OCI-LY7 (cell line): ENCODE measurements around the gene R3HCC1L. TPM values are rescaled to one million over a fixed set of nuclear protein-coding genes. Genes with fewer than 3 reads are reported as not detected.

Source experiments
- BruUV-seq: library from RNA; stranded (reverse); fragments of 400-500 nt; replicated peaks from 2 replicates; lab custom pipeline; 2021; lab: Mats Ljungman, UMichigan
- CTCF ChIA-PET: fragments of 300-600 bp; sonication (Branson Sonifier 250); formaldehyde crosslinking; loops from one replicate; lab custom pipeline; 2022; ENCODE audit warnings: antibody characterized with exemption; ENCODE audit not compliant: unreplicated experiment; lab: Charles Lee
- POLR2A ChIA-PET: fragments of 300-600 bp; sonication (Branson Sonifier 250); formaldehyde crosslinking; loops from one replicate; lab custom pipeline; 2022; ENCODE audit warnings: antibody characterized with exemption; lab: Charles Lee
- DNase-seq: peaks from one replicate; pipeline ENCODE4 v3.0.0-alpha.2; 2015; ENCODE audit warnings: low spot score
- H2AFZ ChIP-seq: fragments of 200-600 bp; sonication (generic), shearing (Covaris generic); 2 replicates; pipeline ENCODE4 v1.6.1; 2014; ENCODE audit warnings: mild to moderate bottlenecking, antibody characterized with exemption, low read length, moderate library complexity
- H3K27ac ChIP-seq: fragments of 200-600 bp; sonication (generic); 2 replicates; pipeline ENCODE4 v1.5.1; 2014; ENCODE audit warnings: mixed run types, low read depth, mild to moderate bottlenecking, moderate library complexity, low read length, inconsistent platforms; ENCODE audit not compliant: poor library complexity, severe bottlenecking
- H3K36me3 ChIP-seq: fragments of 200-600 bp; sonication (generic); 2 replicates; pipeline ENCODE4 v1.6.1; 2014; ENCODE audit warnings: mild to moderate bottlenecking, antibody characterized with exemption, low read length, moderate library complexity, mixed read lengths; ENCODE audit not compliant: insufficient read depth
- H3K4me1 ChIP-seq: fragments of 200-600 bp; sonication (generic); 2 replicates; pipeline ENCODE4 v1.5.1; 2014; ENCODE audit warnings: mild to moderate bottlenecking, low read length; ENCODE audit not compliant: insufficient read depth, poor library complexity, severe bottlenecking
- H3K4me2 ChIP-seq: fragments of 200-600 bp; sonication (generic); 2 replicates; pipeline ENCODE4 v1.6.1; 2014; ENCODE audit warnings: mild to moderate bottlenecking, low read length
- H3K4me3 ChIP-seq: fragments of 200-600 bp; sonication (generic); 2 replicates; pipeline ENCODE4 v1.5.1; 2014; ENCODE audit warnings: mild to moderate bottlenecking, low read depth, low read length; ENCODE audit not compliant: poor library complexity, severe bottlenecking
- H3K79me2 ChIP-seq: fragments of 200-600 bp; sonication (generic); 2 replicates; pipeline ENCODE4 v1.6.1; 2016; ENCODE audit warnings: low read depth, mild to moderate bottlenecking, low read length, moderate library complexity, mixed read lengths; ENCODE audit not compliant: insufficient read depth
- H3K9me2 ChIP-seq: fragments of 200-600 bp; sonication (generic); 2 replicates; pipeline ENCODE4 v1.6.1; 2016; ENCODE audit warnings: mild to moderate bottlenecking, low read length, mixed read lengths; ENCODE audit not compliant: insufficient read depth
- H3K9me3 ChIP-seq: fragments of 200-600 bp; sonication (generic); 2 replicates; pipeline ENCODE4 v1.6.1; 2014; ENCODE audit warnings: mild to moderate bottlenecking, mixed run types, low read length, mixed read lengths
- H4K20me1 ChIP-seq: fragments of 200-600 bp; sonication (generic); 2 replicates; pipeline ENCODE4 v1.6.1; 2014; ENCODE audit warnings: mild to moderate bottlenecking, antibody characterized with exemption, low read length, moderate library complexity, mixed read lengths; ENCODE audit not compliant: insufficient read depth
- CTCF ChIP-seq: fragments of 200-600 bp; sonication (generic); conservative IDR thresholded peaks from 2 replicates; pipeline ENCODE4 v1.5.1; 2014; ENCODE audit warnings: mild to moderate bottlenecking, antibody characterized with exemption, low read length, moderate library complexity, mixed read lengths
- EZH2phosphoT487 ChIP-seq: fragments of 200-600 bp; sonication (generic); IDR thresholded peaks from 2 replicates; pipeline ENCODE4 v1.6.1; 2018; ENCODE audit warnings: low read depth, borderline replicate concordance, mild to moderate bottlenecking, mixed run types, antibody characterized with exemption, low read length, moderate library complexity, mixed read lengths
- intact Hi-C: fragments of 100-400 bp; cut with micrococcal nuclease; formaldehyde crosslinking; loops from one replicate; pipeline ENCODE4 v1.10.0; 2022; ENCODE audit not compliant: unreplicated experiment
- total RNA-seq, 2 experiments: library from RNA; depleted of rRNA in 1 of 2; stranded (reverse); fragments of >200 nt in 1 of 2; shearing (Covaris generic) in 1 of 2; gene quantifications; 2 replicates each; pipeline ENCODE4 v1.2.3, GENCODE V29; 2014 to 2022

R3HCC1L gene
- total RNA-seq, 2 experiments from 2014 or later: 38.8 to 42.0 TPM

GRCh38 chr10:98115031-98115787, 19.2 kb upstream of the R3HCC1L start:
- H3K4me1 ChIP-seq: no peaks in the 10 kb centered on the region
- no peak overlapping the region for H3K4me3 ChIP-seq
- H4K20me1 ChIP-seq: no peaks in the 10 kb centered on the region
- CTCF ChIA-PET: no interaction called here
- no peaks in the 10 kb centered on the region for H3K79me2 ChIP-seq
- no peaks in the 10 kb centered on the region for H3K9me2 ChIP-seq
- no peak overlapping the region for H2AFZ ChIP-seq
- peaks cover 6% of the 10 kb centered on the region; the same call in 1 of the 2 replicates for H3K9me3 ChIP-seq
- no peak for DNase-seq
- no peaks in the 10 kb centered on the region; the same call in 1 of the 2 replicates for H3K36me3 ChIP-seq
- POLR2A ChIA-PET: interaction anchor here (1.2 to 2.0 kb wide), 2 partner anchors 8 to 9 kb away, joined by 4 to 5 read pairs; no protein-coding TSS in a partner anchor
- no peak overlapping the region for H3K4me2 ChIP-seq
- no peak overlapping the region for H3K27ac ChIP-seq
- intact Hi-C loops: no loop called here
- TF ChIP-seq CTCF (no peak), EZH2phosphoT487 (no peak)
- no TSS peak for BruUV-seq

- H3K4me1 ChIP-seq: no peaks in the 10 kb centered on the region
- ChIA-PET POLR2A (no interaction called here), CTCF (no interaction called here)
- H4K20me1 ChIP-seq: no peaks in the 10 kb centered on the region
- DNase-seq: no peak
- intact Hi-C loops: no loop called here
- H2AFZ ChIP-seq: no peak overlapping the region
- H3K4me3 ChIP-seq: no peak overlapping the region
- BruUV-seq: no TSS peak
- H3K9me3 ChIP-seq: peaks cover 30% of the 10 kb centered on the region
- no peaks in the 10 kb centered on the region; the same call in 1 of the 2 replicates for H3K36me3 ChIP-seq
- H3K4me2 ChIP-seq: no peak overlapping the region
- H3K9me2 ChIP-seq: no peaks in the 10 kb centered on the region
- no peak for TF ChIP-seq EZH2phosphoT487
- no peak for TF ChIP-seq CTCF
- no peaks in the 10 kb centered on the region for H3K79me2 ChIP-seq
- H3K27ac ChIP-seq: no peak overlapping the region
Observed at GRCh38 chr10:98119891-98120290, 14.6 kb upstream of the R3HCC1L start.
